Neutrophil (primary cell): ENCODE measurements around the gene IPO11.
"Not testable (repeated sequence)": the region's sequence is repeated elsewhere in the genome, so short reads cannot be mapped to it uniquely, and the experiment has no call there.

Source experiments
- H3K27ac ChIP-seq: fragments of 200-600 bp; sonication (generic); 2 replicates; pipeline ENCODE4 v1.5.1; 2016; ENCODE audit warnings: mild to moderate bottlenecking, moderate library complexity
- H3K27me3 ChIP-seq: fragments of 200-600 bp; sonication (generic); 2 replicates; pipeline ENCODE4 v1.6.0; 2016; ENCODE audit warnings: mild to moderate bottlenecking
- H3K36me3 ChIP-seq: fragments of 200-600 bp; sonication (generic); 2 replicates; pipeline ENCODE4 v1.5.1; 2017
- H3K4me1 ChIP-seq, 2 experiments: fragments of 200-600 bp in 1 of 2; sonication (generic) in 1 of 2; 1 replicate in 1 of 2; 2 replicates in 1 of 2; pipeline versions ENCODE4 v1.5.1 to v1.6.1; 2013 to 2016; ENCODE audit warnings: low read depth in 1 of 2, low read length in 1 of 2, mild to moderate bottlenecking in 1 of 2, moderate library complexity in 1 of 2; ENCODE audit not compliant: control insufficient read depth in 1 of 2, insufficient read depth in 1 of 2
- H3K4me3 ChIP-seq, 2 experiments: fragments of 200-600 bp in 1 of 2; sonication (generic) in 1 of 2; 1 replicate in 1 of 2; 2 replicates in 1 of 2; pipeline ENCODE4 v1.5.1; 2013 to 2016; ENCODE audit warnings: low read depth in 1 of 2, low read length in 1 of 2, mild to moderate bottlenecking in 1 of 2, moderate library complexity in 1 of 2
- H3K9me3 ChIP-seq: fragments of 200-600 bp; sonication (generic); 2 replicates; pipeline ENCODE4 v1.5.1; 2016
- CTCF ChIP-seq: fragments of 200-600 bp; sonication (generic); IDR thresholded peaks from 2 replicates; pipeline ENCODE4 v1.5.1; 2016; ENCODE audit warnings: antibody characterized with exemption

IPO11 gene

GRCh38 chr5:62499756-62500155 lies 87.2 kb downstream of the IPO11 start:
- Histone ChIP-seq H3K36me3 (peaks cover 6% of the 10 kb centered on the region), H3K4me3 (no peak overlapping the region), H3K27me3 (no peaks in the 10 kb centered on the region), H3K9me3 (no peaks in the 10 kb centered on the region), H3K4me1 (peaks cover 0 to 4% of the 10 kb centered on the region in 2 experiments), H3K27ac (no peak overlapping the region)
- TF ChIP-seq CTCF = no peak

- Histone ChIP-seq H3K4me3 (no peak overlapping the region), H3K27ac (no peak overlapping the region), H3K4me1 (peaks cover 14 to 24% of the 10 kb centered on the region in 2 experiments), H3K36me3 (no peaks in the 10 kb centered on the region), H3K9me3 (no peaks in the 10 kb centered on the region), H3K27me3 (no peaks in the 10 kb centered on the region)
- no peak for TF ChIP-seq CTCF
Measured at GRCh38 chr5:62502456-62503101, 90.0 kb downstream of the IPO11 start.

- no peaks in the 10 kb centered on the region for H3K27me3 ChIP-seq
- no peak for TF ChIP-seq CTCF
- H3K36me3 ChIP-seq = no peaks in the 10 kb centered on the region
- H3K4me3 ChIP-seq = no peak overlapping the region
- no peaks in the 10 kb centered on the region for H3K9me3 ChIP-seq
- no peak overlapping the region for H3K27ac ChIP-seq
- H3K4me1 ChIP-seq = peaks cover 14 to 24% of the 10 kb centered on the region in 2 experiments
Measured at GRCh38 chr5:62504129-62504528, 91.6 kb downstream of the IPO11 start.

GRCh38 chr5:62506659-62507460 lies 94.3 kb downstream of the IPO11 start:
- Histone ChIP-seq H3K27me3 (no peaks in the 10 kb centered on the region), H3K9me3 (no peaks in the 10 kb centered on the region), H3K4me1 (peaks cover 14 to 24% of the 10 kb centered on the region in 2 experiments), H3K36me3 (no peaks in the 10 kb centered on the region), H3K27ac (no peak overlapping the region), H3K4me3 (no peak overlapping the region)
- no peak for TF ChIP-seq CTCF

- H3K4me1 ChIP-seq = peaks cover 14 to 24% of the 10 kb centered on the region in 2 experiments
- not testable (repeated sequence) for H3K27me3 ChIP-seq, H3K36me3 ChIP-seq, H3K9me3 ChIP-seq, H3K27ac ChIP-seq, H3K4me3 ChIP-seq
Measured at GRCh38 chr5:62508760-62509159, 96.2 kb downstream of the IPO11 start.

GRCh38 chr5:62509806-62510205 lies 97.2 kb downstream of the IPO11 start:
- H3K9me3 ChIP-seq = no peaks in the 10 kb centered on the region
- H3K4me3 ChIP-seq = no peak overlapping the region
- H3K27me3 ChIP-seq = no peaks in the 10 kb centered on the region
- H3K27ac ChIP-seq = no peak overlapping the region
- TF ChIP-seq CTCF = no peak
- H3K36me3 ChIP-seq = no peaks in the 10 kb centered on the region
- peaks cover 14 to 19% of the 10 kb centered on the region in 2 experiments for H3K4me1 ChIP-seq

- not testable (repeated sequence) for H3K27me3 ChIP-seq, H3K4me1 ChIP-seq, H3K9me3 ChIP-seq, H3K36me3 ChIP-seq, H3K27ac ChIP-seq, H3K4me3 ChIP-seq
Measured at GRCh38 chr5:62513085-62513484, 100.5 kb downstream of the IPO11 start.
